K562 (cell line): ENCODE measurements around the gene CHMP2A. TPM values are rescaled to one million over a fixed set of nuclear protein-coding genes. Genes with fewer than 3 reads are reported as not detected.

ENCODE experiments used
- ATAC-seq: fragments of 200-7000 bp; cut with Tn5 transposase; 3 replicates; pipeline ENCODE4 v1.9.1; 2020; ENCODE audit warnings: moderate library complexity
- BruUV-seq: library from RNA; stranded (reverse); fragments of 400-500 nt; replicated peaks from 2 replicates; lab custom pipeline; 2021; lab: Mats Ljungman, UMichigan
- CTCF ChIA-PET: fragments of 300-600 bp; formaldehyde crosslinking; extraction: SDS; loops from one replicate; lab custom pipeline; 2021; ENCODE audit warnings: low intra/inter-chr PET ratio; lab: Yijun Ruan, JAX
- POLR2A ChIA-PET: fragments of 300-600, 350-650 bp; sonication (Branson Sonifier 250); formaldehyde crosslinking; extraction: SDS; loops from one replicate; lab custom pipeline; 2021; ENCODE audit warnings: antibody characterized with exemption, inconsistent platforms; lab: Yijun Ruan, JAX
- DNase-seq, 4 experiments: peaks; one replicate each; pipeline versions ENCODE4 v3.0.0 to v3.0.0-alpha.2; 2011 to 2018; ENCODE audit warnings: low spot score in 3 of 4, mixed read lengths in 3 of 4; ENCODE audit errors: extremely low read depth in 1 of 4
- FAIRE-seq: peaks from 2 replicates; lab custom pipeline; 2011; peaks lifted over from hg19 to GRCh38; lab: Jason Lieb, UNC
- H2AFZ ChIP-seq: 2 replicates; pipeline ENCODE4 v1.6.0; 2011; ENCODE audit warnings: low read depth, low read length, control low read depth, inconsistent platforms
- H3K27ac ChIP-seq: fragments of 200-600 bp; 3 replicates; pipeline ENCODE4 v1.8.0; 2011; ENCODE audit warnings: low read depth, mild to moderate bottlenecking, control low read depth, inconsistent platforms, low read length, moderate library complexity, mixed read lengths; ENCODE audit errors: extremely low read depth
- H3K27me3 ChIP-seq, 2 experiments: fragments of 300-600 bp in 1 of 2; 2 replicates in 1 of 2; 3 replicates in 1 of 2; pipeline versions ENCODE4 v1.6.0 to v1.8.0; 2011; ENCODE audit warnings: inconsistent platforms in 2 of 2, low read length in 2 of 2, mild to moderate bottlenecking in 1 of 2, mixed read lengths in 1 of 2, moderate library complexity in 1 of 2; ENCODE audit not compliant: control insufficient read depth in 2 of 2, insufficient read depth in 2 of 2
- H3K36me3 ChIP-seq: fragments of 300-600 bp; 3 replicates; pipeline ENCODE4 v1.8.0; 2011; ENCODE audit warnings: mild to moderate bottlenecking, low read length, inconsistent platforms; ENCODE audit not compliant: control insufficient read depth, insufficient read depth
- H3K4me1 ChIP-seq, 2 experiments: fragments of 200-600 bp in 1 of 2; replicated peaks in 1 of 2; 2 replicates in 1 of 2; 3 replicates in 1 of 2; pipeline versions ENCODE4 v1.5.1 to v1.8.0; 2011; ENCODE audit warnings: inconsistent platforms in 2 of 2, low read length in 2 of 2, mild to moderate bottlenecking in 1 of 2, mixed read lengths in 1 of 2, moderate library complexity in 1 of 2; ENCODE audit not compliant: control insufficient read depth in 2 of 2, insufficient read depth in 2 of 2
- H3K4me2 ChIP-seq: 2 replicates; pipeline ENCODE4 v1.6.1; 2011; ENCODE audit warnings: low read length, control low read depth, inconsistent platforms, mixed read lengths; ENCODE audit not compliant: insufficient read depth
- H3K4me3 ChIP-seq: fragments of 200-600 bp; sonication (generic), shearing (Covaris generic); 2 replicates; pipeline ENCODE4 v1.5.1; 2016; ENCODE audit warnings: control low read depth, inconsistent platforms
- H3K79me2 ChIP-seq: fragments of 200-600 bp; 3 replicates; pipeline ENCODE4 v1.8.0; 2011; ENCODE audit warnings: low read length, inconsistent platforms; ENCODE audit not compliant: control insufficient read depth, insufficient read depth
- H3K9ac ChIP-seq, 2 experiments: 2 replicates each; pipeline versions ENCODE4 v1.6.0 to v1.6.1; 2011; ENCODE audit warnings: low read depth in 2 of 2, low read length in 2 of 2, control low read depth in 1 of 2, inconsistent platforms in 1 of 2, mild to moderate bottlenecking in 1 of 2, mixed read lengths in 1 of 2; ENCODE audit not compliant: insufficient read depth in 1 of 2
- H3K9me1 ChIP-seq: one replicate; pipeline ENCODE4 v1.6.0; 2011; ENCODE audit warnings: inconsistent platforms, mild to moderate bottlenecking, low read length, moderate library complexity; ENCODE audit not compliant: control insufficient read depth, insufficient read depth
- H3K9me3 ChIP-seq: replicated peaks from 2 replicates; pipeline ENCODE4 v1.5.1; 2011; ENCODE audit warnings: low read depth, low read length, inconsistent platforms; ENCODE audit not compliant: control insufficient read depth, insufficient read depth
- H4K20me1 ChIP-seq: replicated peaks from 2 replicates; pipeline ENCODE4 v1.6.1; 2011; ENCODE audit warnings: low read length, inconsistent platforms, mixed read lengths; ENCODE audit not compliant: control insufficient read depth, insufficient read depth
- BRD4 ChIP-seq: fragments of 200-600 bp; sonication (generic); IDR thresholded peaks from 2 replicates; pipeline ENCODE4 v1.6.1; 2017; ENCODE audit warnings: inconsistent platforms
- HMBOX1 ChIP-seq: sonication (generic); IDR thresholded peaks from 2 replicates; pipeline ENCODE4 v1.6.1; 2016
- MCM5 ChIP-seq: fragments of 450-650 bp; IDR thresholded peaks from 2 replicates; pipeline ENCODE4 v1.6.1; 2016; ENCODE audit warnings: low read depth
- RUNX1 ChIP-seq: sonication (generic); IDR thresholded peaks from 2 replicates; pipeline ENCODE4 v1.6.1; 2016; ENCODE audit warnings: antibody characterized with exemption, low read depth
- ZFP91 ChIP-seq: sonication (generic); formaldehyde crosslinking; IDR thresholded peaks from 2 replicates; pipeline ENCODE4 v1.8.0; 2022; ENCODE audit warnings: mild to moderate bottlenecking, missing genetic modification reagents
- ZNF212 ChIP-seq: fragments of 450-650 bp; formaldehyde crosslinking; IDR thresholded peaks from 2 replicates; pipeline ENCODE4 v1.4.0; 2020; ENCODE audit warnings: mild to moderate bottlenecking
- ZNF586 ChIP-seq: fragments of 450-650 bp; formaldehyde crosslinking; conservative IDR thresholded peaks from 2 replicates; pipeline ENCODE4 v1.4.0; 2020; ENCODE audit warnings: mild to moderate bottlenecking, moderate library complexity
- WGBS: fragments of 100-300 bp; shearing (Covaris generic); methylation state at CpG from one replicate; pipeline ENCODE4 v1.1.6; 2016; ENCODE audit warnings: low coverage, mixed read lengths; ENCODE audit not compliant: insufficient coverage; ENCODE audit errors: missing lambda C conversion rate; 5-methylcytosine and 5-hydroxymethylcytosine counted together
- in situ Hi-C: fragments of 300-500 bp; cut with MboI; formaldehyde crosslinking; loops from 4 replicates; pipeline ENCODE4 v1.15.0; 2018; ENCODE audit warnings: inconsistent platforms, mixed read lengths
- intact Hi-C: fragments of 100-400 bp; cut with micrococcal nuclease; formaldehyde crosslinking; loops from 2 replicates; pipeline ENCODE4 v1.14.2; 2022
- polyA plus RNA-seq, 8 experiments: library from polyadenylated mRNA; depleted of rRNA in 4 of 8; stranded (reverse) in 5 of 8; unstranded in 3 of 8; fragments of >200 nt; fragmentation: Nextera tagmentation in 2 of 8; fragmentation: Illumina TruSeq in 1 of 8; extraction: Ambion mirVana in 2 of 8; extraction: Trizol in 1 of 8; gene quantifications; 2 replicates each; pipeline versions ENCODE4 v1.2.1 to v1.2.3, GENCODE V29; 2011 to 2014; ENCODE audit warnings: inconsistent platforms in 1 of 8, missing spikeins in 1 of 8
- total RNA-seq, 7 experiments: library from RNA; depleted of rRNA in 6 of 7; stranded (reverse); fragments of >200 nt in 6 of 7; fragmentation: Illumina TruSeq in 2 of 7; extraction: Trizol in 2 of 7; gene quantifications; 2 replicates each; pipeline versions ENCODE4 v1.2.1 to v1.2.3, GENCODE V29; 2011 to 2021; ENCODE audit warnings: low replicate concordance in 1 of 7

The CHMP2A gene
- total and polyA plus RNA-seq, 9 of the 15 experiments (the other 6 are each of a cell fraction or from before 2014, with no cell fraction given), result 57.6 to 159 (median 87.2) TPM

- in situ Hi-C loops, result no loop called here
- CTCF ChIA-PET, result interaction anchor here (1.3 kb wide), 1 partner anchor 57 kb away, joined by 4 read pairs; no protein-coding TSS in a partner anchor
- Histone ChIP-seq H3K4me2 (no peak overlapping the region), H3K9me3 (no peaks in the 10 kb centered on the region), H3K4me1 (peaks cover 11 to 28% of the 10 kb centered on the region in 2 experiments), H3K79me2 (peaks cover 26% of the 10 kb centered on the region), H3K9ac (0 out of 4 replicates have a peak overlapping the region, but pooled peaks of 1 of the 2 experiments have one; percentile 19), H3K27me3 (no peaks in the 10 kb centered on the region), H3K4me3 (no peak overlapping the region), H4K20me1 (no peaks in the 10 kb centered on the region), H3K36me3 (no peaks in the 10 kb centered on the region; the same call in 2 of the 3 replicates), H3K27ac (no peak overlapping the region), H3K9me1 (peaks cover 3% of the 10 kb centered on the region), H2AFZ (peak overlapping the region; percentile 55)
- ATAC-seq (no peak), FAIRE-seq (no peak), DNase-seq (no peak)
- no TSS peak for BruUV-seq
- intact Hi-C loops, result no loop called here
- POLR2A ChIA-PET, result no interaction called here
- 27% methylated on average over 3 of the region's 3 CpGs for WGBS
- TF ChIP-seq ZNF586 (CRISPR knock-in tag), result no peak
- no peak for TF ChIP-seq ZFP91 (CRISPR knock-in tag)
- no peak for TF ChIP-seq MCM5
- TF ChIP-seq ZNF212 (CRISPR knock-in tag), result no peak
- TF ChIP-seq BRD4, result no peak
- no peak for TF ChIP-seq RUNX1
- TF ChIP-seq HMBOX1, result no peak
Observed at GRCh38 chr19:58522709-58523108, 32.2 kb downstream of the CHMP2A start.
